ENCODE measurements around the gene GABPB1.

- TF ChIP-seq, protein P1, sequence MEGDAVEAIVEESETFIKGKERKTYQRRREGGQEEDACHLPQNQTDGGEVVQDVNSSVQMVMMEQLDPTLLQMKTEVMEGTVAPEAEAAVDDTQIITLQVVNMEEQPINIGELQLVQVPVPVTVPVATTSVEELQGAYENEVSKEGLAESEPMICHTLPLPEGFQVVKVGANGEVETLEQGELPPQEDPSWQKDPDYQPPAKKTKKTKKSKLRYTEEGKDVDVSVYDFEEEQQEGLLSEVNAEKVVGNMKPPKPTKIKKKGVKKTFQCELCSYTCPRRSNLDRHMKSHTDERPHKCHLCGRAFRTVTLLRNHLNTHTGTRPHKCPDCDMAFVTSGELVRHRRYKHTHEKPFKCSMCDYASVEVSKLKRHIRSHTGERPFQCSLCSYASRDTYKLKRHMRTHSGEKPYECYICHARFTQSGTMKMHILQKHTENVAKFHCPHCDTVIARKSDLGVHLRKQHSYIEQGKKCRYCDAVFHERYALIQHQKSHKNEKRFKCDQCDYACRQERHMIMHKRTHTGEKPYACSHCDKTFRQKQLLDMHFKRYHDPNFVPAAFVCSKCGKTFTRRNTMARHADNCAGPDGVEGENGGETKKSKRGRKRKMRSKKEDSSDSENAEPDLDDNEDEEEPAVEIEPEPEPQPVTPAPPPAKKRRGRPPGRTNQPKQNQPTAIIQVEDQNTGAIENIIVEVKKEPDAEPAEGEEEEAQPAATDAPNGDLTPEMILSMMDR (IDR thresholded peaks at IDR 0.05; ENCODE audit: low read depth, low read length) = no peak
- no peak for TF ChIP-seq EZH2phosphoT487 (IDR thresholded peaks at IDR 0.05; ENCODE audit: low read depth)
Measured at GRCh38 chr15:50353251-50353974, 1.6 kb downstream of the GABPB1 start.

Measured in OCI-LY3 (cell line).